DMS114 treated with DMSO at 0.1 percent for 48 hours (cell line): ENCODE data around the gene NABP2.
"Not testable (repeated sequence)": the region's sequence is repeated elsewhere in the genome, so short reads cannot be mapped to it uniquely, and the experiment has no call there.

Experiments
- DNase-seq: peaks from one replicate; lab custom pipeline; 2025; ENCODE audit not compliant: unreplicated experiment; lab: John Stamatoyannopoulos, UW

Gene NABP2

GRCh38 chr12:56271031-56271430, 46.9 kb downstream of the NABP2 start:
- peak; percentile 67 for DNase-seq

GRCh38 chr12:56272468-56272867, 48.3 kb downstream of the NABP2 start:
- not testable (repeated sequence) for DNase-seq

- DNase-seq = no peak
Measured at GRCh38 chr12:56274299-56274698, 50.2 kb downstream of the NABP2 start.

GRCh38 chr12:56278905-56279304, 54.8 kb downstream of the NABP2 start:
- DNase-seq = no peak
